Hippocampal formation (tissue), 2 donors: Measurements from ENCODE around the gene RBL1.
"Not testable (repeated sequence)": the region's sequence is repeated elsewhere in the genome, so short reads cannot be mapped to it uniquely, and the experiment has no call there.

ENCODE experiments used
- DNase-seq, 2 donors: peaks; one replicate each; lab custom pipeline; 2025; lab: John Stamatoyannopoulos, UW

RBL1 gene

GRCh38 chr20:37075932-37076685, 19.7 kb downstream of the RBL1 start:
- no peak for DNase-seq

GRCh38 chr20:37072293-37073196, 23.3 kb downstream of the RBL1 start:
- DNase-seq: no peak

- DNase-seq: no peak
These were observed 24.3 kb downstream of the RBL1 start for GRCh38 chr20:37071481-37071911.

GRCh38 chr20:37069563-37069962, 26.2 kb downstream of the RBL1 start:
- not testable (repeated sequence) for DNase-seq

GRCh38 chr20:37066168-37066567, 29.6 kb downstream of the RBL1 start:
- no peak for DNase-seq

GRCh38 chr20:37055276-37055675, 40.5 kb downstream of the RBL1 start:
- DNase-seq: no peak

- no peak for DNase-seq
These were observed 42.4 kb downstream of the RBL1 start for GRCh38 chr20:37053230-37053950.

GRCh38 chr20:37042986-37043972, 52.5 kb downstream of the RBL1 start:
- no peak for DNase-seq

GRCh38 chr20:37039366-37039765, 56.4 kb downstream of the RBL1 start:
- not testable (repeated sequence) for DNase-seq

- no peak for DNase-seq
These were observed 63.7 kb downstream of the RBL1 start for GRCh38 chr20:37032077-37032476.

GRCh38 chr20:37020636-37021035, 75.2 kb downstream of the RBL1 start:
- DNase-seq: no peak

GRCh38 chr20:37012631-37013030, 83.2 kb downstream of the RBL1 start:
- not testable (repeated sequence) for DNase-seq

GRCh38 chr20:37011858-37012257, 83.9 kb downstream of the RBL1 start:
- not testable (repeated sequence) for DNase-seq

- no peak for DNase-seq
These were observed 84.7 kb downstream of the RBL1 start for GRCh38 chr20:37011147-37011546.

- DNase-seq: peak; percentile 1 to 8
These were observed 87.7 kb downstream of the RBL1 start for GRCh38 chr20:37007898-37008649.

- DNase-seq: not testable (repeated sequence)
These were observed 90.5 kb downstream of the RBL1 start for GRCh38 chr20:37005062-37005942.

GRCh38 chr20:37001634-37002033, 94.2 kb downstream of the RBL1 start:
- DNase-seq: not testable (repeated sequence)

- DNase-seq: not testable (repeated sequence)
These were observed 95.6 kb downstream of the RBL1 start for GRCh38 chr20:37000171-37000570.

GRCh38 chr20:36998652-36999051, 97.1 kb downstream of the RBL1 start:
- no peak for DNase-seq
